Stimulated activated CD4-positive, alpha-beta T cell treated with anti-CD3 and anti-CD28 coated beads, Interleukin-2, amount 100 ng/mL, for 4 hours (primary cell): ENCODE measurements around the gene ADAMTS3.

Experiments
- DNase-seq: peaks from one replicate; pipeline ENCODE4 v3.0.0-alpha.2; 2020; ENCODE audit warnings: low read depth

The ADAMTS3 gene

GRCh38 chr4:72405417-72405816, 163.6 kb downstream of the ADAMTS3 start:
- DNase-seq: no peak

DNA sequence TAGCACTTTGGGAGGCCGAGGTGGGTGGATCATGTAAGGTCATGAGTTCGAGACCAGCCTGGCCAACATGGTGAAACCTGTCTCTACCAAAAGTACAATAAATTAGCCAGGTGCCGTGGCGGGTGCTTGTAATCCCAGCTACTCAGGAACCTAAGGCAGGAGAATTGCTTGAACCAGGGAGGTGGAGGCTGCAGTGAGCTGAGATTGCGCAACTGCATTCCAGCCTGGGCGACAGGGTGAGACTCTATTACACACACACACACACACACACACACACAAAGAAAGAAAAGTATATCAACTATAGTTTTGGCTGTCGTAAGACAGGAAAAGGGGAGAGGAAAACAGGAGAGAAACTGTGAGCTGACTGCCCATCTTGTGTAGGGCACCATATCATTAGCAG, 171.7 kb downstream of the ADAMTS3 start:
- DNase-seq: no peak

GRCh38 chr4:72394012-72394663, 174.9 kb downstream of the ADAMTS3 start:
- no peak for DNase-seq

GRCh38 chr4:72391281-72391680, 177.7 kb downstream of the ADAMTS3 start:
- no peak for DNase-seq

DNA sequence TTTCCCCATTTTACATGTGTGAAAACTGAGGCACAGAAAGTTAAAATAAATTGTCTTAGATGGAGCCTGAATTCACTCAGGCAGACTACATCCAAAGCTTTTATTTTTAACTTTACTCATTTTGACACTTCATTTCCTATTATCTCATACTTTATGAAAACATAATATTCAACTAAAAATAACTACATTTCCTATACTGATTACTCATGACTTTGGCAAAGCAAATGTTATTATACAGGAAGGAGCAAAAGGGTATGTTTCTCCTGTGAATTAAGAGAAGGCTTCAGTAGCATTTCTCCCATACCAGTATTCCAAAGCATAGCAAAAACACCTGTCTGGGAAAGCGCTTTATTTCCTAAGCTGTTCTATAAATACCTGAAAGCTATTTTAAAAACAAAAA, 178.6 kb downstream of the ADAMTS3 start:
- no peak for DNase-seq

GRCh38 chr4:72388521-72388920, 180.5 kb downstream of the ADAMTS3 start:
- no peak for DNase-seq

DNA sequence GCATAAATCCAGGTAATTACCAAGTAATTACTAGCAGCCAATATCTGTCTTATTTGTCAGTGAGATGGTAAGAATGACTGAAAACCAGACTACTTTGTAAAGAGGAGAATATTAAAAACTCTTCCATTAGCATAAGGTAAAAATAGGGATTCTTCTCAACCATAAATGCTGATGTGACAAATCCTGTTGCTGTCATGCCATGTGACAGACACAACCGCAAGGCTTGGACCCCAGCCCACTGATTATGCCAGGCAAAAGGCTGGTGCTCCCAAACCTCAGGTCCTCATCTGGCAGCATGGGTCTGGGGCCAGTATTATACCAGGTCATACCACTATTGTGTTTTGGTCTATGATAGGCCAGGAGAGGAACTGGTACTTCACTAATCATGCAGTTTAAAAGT, 181.1 kb downstream of the ADAMTS3 start:
- DNase-seq: no peak

GRCh38 chr4:72383439-72383838, 185.6 kb downstream of the ADAMTS3 start:
- DNase-seq: no peak

- DNase-seq: no peak
Observed at GRCh38 chr4:72378901-72379300, 190.1 kb downstream of the ADAMTS3 start.

- no peak for DNase-seq
Observed at GRCh38 chr4:72377491-72378194, 191.4 kb downstream of the ADAMTS3 start.

- no peak for DNase-seq
Observed at GRCh38 chr4:72376901-72377300, 192.1 kb downstream of the ADAMTS3 start.

GRCh38 chr4:72375073-72375736, 193.8 kb downstream of the ADAMTS3 start:
- DNase-seq: no peak

- no peak for DNase-seq
Observed at GRCh38 chr4:72374159-72374558, 194.9 kb downstream of the ADAMTS3 start.

GRCh38 chr4:72366601-72367000, 202.4 kb downstream of the ADAMTS3 start:
- no peak for DNase-seq

- no peak for DNase-seq
Observed at GRCh38 chr4:72365981-72366380, 203.0 kb downstream of the ADAMTS3 start.

DNA sequence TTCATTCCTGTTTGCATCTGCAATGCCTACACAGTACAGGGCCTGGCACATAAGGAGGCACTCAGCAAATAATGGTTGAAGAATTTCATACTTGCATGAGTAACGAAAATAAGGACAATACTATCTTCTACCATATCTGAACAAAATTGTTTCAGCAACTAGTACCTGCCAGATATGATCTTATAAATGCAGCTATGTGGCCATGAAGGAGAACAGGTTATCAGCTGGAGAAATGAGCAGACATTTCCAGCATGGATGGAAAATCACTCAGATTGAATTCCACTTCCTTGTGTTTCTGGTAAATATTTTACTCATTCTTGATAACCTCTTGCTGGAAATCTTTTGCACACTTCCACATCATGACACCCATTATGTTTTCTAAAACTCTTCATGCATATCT, 204.0 kb downstream of the ADAMTS3 start:
- DNase-seq: no peak

DNA sequence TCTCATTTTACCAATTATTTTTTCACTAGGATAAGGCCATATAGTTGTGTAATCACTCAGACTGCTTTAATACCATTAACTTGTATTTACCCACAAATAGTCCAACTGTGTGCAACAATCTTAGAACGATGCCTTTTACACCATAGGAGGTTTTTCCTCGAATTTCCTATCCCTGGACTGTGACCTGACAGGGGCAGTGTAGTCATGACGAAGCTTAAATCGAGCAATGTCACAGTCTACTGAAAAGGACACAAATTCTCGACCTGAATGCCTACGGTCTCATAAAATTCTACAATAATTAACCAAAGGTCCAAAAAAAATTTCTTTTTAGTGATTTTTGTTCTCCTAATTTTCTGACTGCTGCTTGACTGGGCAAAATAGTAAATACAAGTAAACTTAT, 208.9 kb downstream of the ADAMTS3 start:
- DNase-seq: no peak

- no peak for DNase-seq
Observed at GRCh38 chr4:72358483-72358882, 210.5 kb downstream of the ADAMTS3 start.

GRCh38 chr4:72357908-72358307, 211.1 kb downstream of the ADAMTS3 start:
- no peak for DNase-seq

GRCh38 chr4:72352711-72353110, 216.3 kb downstream of the ADAMTS3 start:
- no peak for DNase-seq

GRCh38 chr4:72351521-72351920, 217.5 kb downstream of the ADAMTS3 start:
- no peak for DNase-seq

GRCh38 chr4:72348701-72349100, 220.3 kb downstream of the ADAMTS3 start:
- DNase-seq: no peak

GRCh38 chr4:72344418-72344817, 224.6 kb downstream of the ADAMTS3 start:
- no peak for DNase-seq
